Measurements from ENCODE around the gene GSG1L. TPM values are rescaled to one million over a fixed set of nuclear protein-coding genes. Genes with fewer than 3 reads are reported as not detected.
"Not testable (repeated sequence)": the region's sequence is repeated elsewhere in the genome, so short reads cannot be mapped to it uniquely, and the experiment has no call there.

The GSG1L gene
- total RNA-seq, 1 donor from 2014 or later, result 1.4 TPM

DNA sequence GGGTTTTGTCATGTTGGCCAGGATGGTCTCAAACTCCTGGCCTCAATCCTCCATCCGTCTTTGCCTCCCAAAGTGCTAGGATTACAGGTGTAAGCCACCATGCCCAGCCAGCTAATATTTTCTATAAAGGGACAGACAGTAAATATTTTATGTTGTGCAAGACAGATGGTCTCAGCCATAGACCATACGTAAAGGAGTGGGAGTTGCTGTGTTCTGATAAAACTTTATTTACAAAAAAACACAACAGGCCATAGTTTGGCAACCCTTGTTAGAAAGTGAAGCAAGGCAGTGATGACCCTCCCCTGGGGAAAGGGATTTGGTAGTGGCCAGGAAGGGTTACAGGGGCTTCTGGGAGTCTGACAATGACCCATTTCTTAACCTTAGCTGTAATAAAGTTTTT lies 119.7 kb downstream of the GSG1L start:
- no peak overlapping the region for H3K4me3 Mint-ChIP-seq
- no peak overlapping the region for H3K27ac Mint-ChIP-seq
- TF ChIP-seq CTCF (conservative IDR thresholded peaks at IDR 0.05), result no peak
- H3K36me3 Mint-ChIP-seq, result no peaks in the 10 kb centered on the region
- H3K9me3 Mint-ChIP-seq, result no peaks in the 10 kb centered on the region
- no peak for DNase-seq (ENCODE audit: extremely low spot score, unreplicated experiment)
- peaks cover 9% of the 10 kb centered on the region for H3K27me3 Mint-ChIP-seq
- H3K4me1 Mint-ChIP-seq (ENCODE audit: unreplicated experiment), result peaks cover 3% of the 10 kb centered on the region

DNA sequence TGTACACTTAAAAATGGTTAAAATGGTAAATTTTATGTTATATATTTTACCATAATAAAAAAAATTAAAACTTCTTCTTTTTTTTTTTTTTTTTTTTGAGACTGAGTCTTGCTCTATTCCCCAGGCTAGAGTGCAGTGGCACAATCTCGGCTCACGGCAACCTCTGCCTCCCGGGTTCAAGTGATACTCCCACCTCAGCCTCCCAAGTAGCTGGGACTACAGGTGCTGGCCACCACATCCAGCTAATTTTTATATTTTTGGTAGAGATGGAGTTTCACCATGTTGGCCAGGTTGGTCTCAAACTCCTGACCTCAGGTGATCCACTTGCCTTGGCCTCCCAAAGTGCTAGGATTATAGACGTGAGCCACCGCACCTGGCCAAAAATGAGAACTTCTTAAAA lies 121.4 kb downstream of the GSG1L start:
- not testable (repeated sequence) for H3K9me3 Mint-ChIP-seq; H3K4me3 Mint-ChIP-seq; DNase-seq (ENCODE audit: extremely low spot score, unreplicated experiment); H3K4me1 Mint-ChIP-seq (ENCODE audit: unreplicated experiment); H3K27me3 Mint-ChIP-seq; H3K36me3 Mint-ChIP-seq; H3K27ac Mint-ChIP-seq

- Mint-ChIP-seq H3K27ac (no peak overlapping the region), H3K4me1 (ENCODE audit: unreplicated experiment) (no peaks in the 10 kb centered on the region), H3K27me3 (peaks cover 21% of the 10 kb centered on the region), H3K4me3 (no peak overlapping the region), H3K9me3 (no peaks in the 10 kb centered on the region), H3K36me3 (no peaks in the 10 kb centered on the region)
- no peak for TF ChIP-seq CTCF (conservative IDR thresholded peaks at IDR 0.05)
- no peak for DNase-seq (ENCODE audit: extremely low spot score, unreplicated experiment)
These were observed 128.4 kb downstream of the GSG1L start for GRCh38 chr16:27935076-27935475.

DNA sequence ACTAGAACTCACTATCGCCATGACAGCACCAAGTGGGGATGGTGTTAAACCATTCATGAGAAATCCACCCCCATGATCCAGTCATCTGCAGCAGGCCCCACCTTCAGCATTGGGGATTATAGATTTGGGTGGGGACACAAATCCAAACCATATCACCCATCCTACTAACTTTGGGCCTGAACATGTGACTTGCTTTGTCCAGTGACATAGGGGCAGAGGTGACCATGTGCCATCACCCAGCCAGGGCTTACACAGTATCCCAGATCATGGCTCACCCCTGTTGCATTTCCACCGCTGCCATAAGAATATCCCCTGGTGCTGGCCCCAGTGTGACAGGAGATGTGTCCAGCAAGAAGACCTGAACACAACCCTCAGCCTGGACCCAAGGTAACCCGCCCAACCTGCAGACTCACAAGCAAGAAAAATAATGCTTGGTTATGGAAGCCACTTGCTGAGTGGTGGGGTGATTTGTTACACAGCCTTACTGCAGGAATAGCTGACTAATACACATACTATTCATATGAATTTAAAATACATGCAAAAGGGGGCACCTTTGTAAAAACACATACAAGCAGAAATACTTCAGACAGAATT lies 130.9 kb downstream of the GSG1L start:
- no peak overlapping the region for H3K4me3 Mint-ChIP-seq
- H3K27ac Mint-ChIP-seq, result no peak overlapping the region
- no peaks in the 10 kb centered on the region for H3K4me1 Mint-ChIP-seq (ENCODE audit: unreplicated experiment)
- H3K9me3 Mint-ChIP-seq, result no peaks in the 10 kb centered on the region
- no peak for DNase-seq (ENCODE audit: extremely low spot score, unreplicated experiment)
- no peak for TF ChIP-seq CTCF (conservative IDR thresholded peaks at IDR 0.05)
- peaks cover 27% of the 10 kb centered on the region for H3K27me3 Mint-ChIP-seq
- H3K36me3 Mint-ChIP-seq, result no peaks in the 10 kb centered on the region

DNA sequence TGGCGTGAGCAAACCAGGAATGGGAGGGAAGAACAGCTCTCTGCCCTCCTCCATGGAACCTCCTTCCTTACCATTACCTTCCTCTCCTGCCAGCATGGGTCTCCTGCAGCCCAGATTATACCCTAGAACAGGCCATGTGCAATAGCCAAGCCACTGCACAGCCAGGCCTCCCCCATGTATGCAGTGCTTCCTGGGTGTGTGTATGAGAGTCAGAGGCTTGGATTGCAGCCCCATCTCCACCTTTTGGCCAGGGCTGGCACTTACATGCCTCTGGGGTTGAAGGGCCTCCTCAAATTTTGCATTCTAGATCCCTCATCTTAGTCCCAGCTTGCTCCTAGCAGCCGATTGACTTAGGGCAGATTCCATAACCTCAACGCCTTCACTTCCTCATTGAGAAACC lies 133.7 kb downstream of the GSG1L start:
- DNase-seq (ENCODE audit: extremely low spot score, unreplicated experiment), result no peak
- peaks cover 5% of the 10 kb centered on the region for H3K4me1 Mint-ChIP-seq (ENCODE audit: unreplicated experiment)
- no peaks in the 10 kb centered on the region for H3K36me3 Mint-ChIP-seq
- peak overlapping the region; percentile 9 for H3K27ac Mint-ChIP-seq
- no peak overlapping the region for H3K4me3 Mint-ChIP-seq
- no peaks in the 10 kb centered on the region for H3K9me3 Mint-ChIP-seq
- peaks cover 22% of the 10 kb centered on the region for H3K27me3 Mint-ChIP-seq
- no peak for TF ChIP-seq CTCF (conservative IDR thresholded peaks at IDR 0.05)

DNA sequence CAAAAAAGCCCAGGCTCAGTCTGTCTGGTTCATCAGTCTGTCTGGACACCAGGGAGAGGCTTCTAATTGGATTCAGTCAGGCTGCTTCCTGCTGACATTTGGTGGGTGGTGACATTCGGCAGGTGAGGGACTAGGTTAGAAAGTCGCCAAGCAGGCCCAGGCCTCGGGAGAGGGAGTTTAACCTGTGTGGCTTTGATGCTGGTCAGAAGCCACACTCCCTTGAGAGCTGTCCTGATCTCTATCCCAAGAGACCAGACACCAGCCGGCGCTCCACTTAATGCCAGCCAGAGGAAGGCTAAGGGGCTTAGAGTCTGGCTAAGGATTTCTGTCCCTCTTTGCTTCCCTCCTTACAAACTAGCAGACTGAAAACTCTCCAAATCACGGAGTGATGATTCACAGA lies 135.0 kb downstream of the GSG1L start:
- no peaks in the 10 kb centered on the region for H3K36me3 Mint-ChIP-seq
- H3K4me3 Mint-ChIP-seq, result no peak overlapping the region
- H3K27ac Mint-ChIP-seq, result peak overlapping the region; percentile 53
- H3K4me1 Mint-ChIP-seq (ENCODE audit: unreplicated experiment), result peaks cover 5% of the 10 kb centered on the region
- H3K9me3 Mint-ChIP-seq, result no peaks in the 10 kb centered on the region
- DNase-seq (ENCODE audit: extremely low spot score, unreplicated experiment), result no peak
- peaks cover 23% of the 10 kb centered on the region for H3K27me3 Mint-ChIP-seq
- TF ChIP-seq CTCF (conservative IDR thresholded peaks at IDR 0.05), result no peak
